Bronchial epithelial cell (primary cell): ENCODE data around the gene ADH1C. TPM values are rescaled to one million over a fixed set of nuclear protein-coding genes. Genes with fewer than 3 reads are reported as not detected.
"Not testable (repeated sequence)": the region's sequence is repeated elsewhere in the genome, so short reads cannot be mapped to it uniquely, and the experiment has no call there.

Source experiments
- DNase-seq: peaks from one replicate; pipeline ENCODE4 v3.0.0-alpha.2; 2010; ENCODE audit warnings: low read depth
- FAIRE-seq: peaks from 2 replicates; lab custom pipeline; 2011; peaks lifted over from hg19 to GRCh38; lab: Jason Lieb, UNC
- H3K27me3 ChIP-seq: 2 replicates; pipeline ENCODE4 v1.5.1; 2011; ENCODE audit warnings: low read length; ENCODE audit not compliant: control insufficient read depth, insufficient read depth
- H3K36me3 ChIP-seq: 2 replicates; pipeline ENCODE4 v1.5.1; 2011; ENCODE audit warnings: low read length; ENCODE audit not compliant: control insufficient read depth, insufficient read depth
- H3K4me3 ChIP-seq: 2 replicates; pipeline ENCODE4 v1.5.1; 2011; ENCODE audit warnings: mild to moderate bottlenecking, low read depth, low read length, control low read depth
- CTCF ChIP-seq: IDR thresholded peaks from 2 replicates; pipeline ENCODE4 v1.5.1; 2011; ENCODE audit warnings: mild to moderate bottlenecking, moderate library complexity, low read length, control low read depth, inconsistent platforms; ENCODE audit not compliant: insufficient read depth, severe bottlenecking
- total RNA-seq: library from RNA; depleted of rRNA; stranded (reverse); fragments of >200 nt; gene quantifications from 2 replicates; pipeline ENCODE4 v1.2.1, GENCODE V29; 2014

Gene ADH1C
- total RNA-seq, 1 donor from 2014 or later, result 0.26 TPM

- FAIRE-seq, result no peak
- no peak for DNase-seq
Observed at GRCh38 chr4:99381588-99382175, 29.1 kb upstream of the ADH1C start.

DNA sequence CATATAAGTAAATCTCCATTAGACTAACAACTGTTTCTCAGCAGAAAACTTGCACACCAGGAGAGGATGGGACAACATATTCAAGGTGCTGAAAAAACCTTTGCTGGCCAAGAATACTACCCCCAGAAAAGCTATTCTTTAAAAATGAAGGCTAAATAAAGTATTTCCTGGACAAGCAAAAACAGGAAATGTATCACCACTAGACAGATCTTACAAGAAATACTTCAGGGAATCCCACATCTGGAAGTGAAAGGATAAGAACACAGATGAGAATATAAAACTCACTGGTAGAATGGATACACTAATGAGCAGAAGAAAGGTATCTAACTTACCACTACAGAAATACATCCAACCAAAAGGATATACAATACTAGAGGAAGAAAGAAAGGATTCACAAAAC is 27.0 kb upstream of the ADH1C start:
- Histone ChIP-seq H3K36me3 (no peaks in the 10 kb centered on the region), H3K27me3 (no peaks in the 10 kb centered on the region), H3K4me3 (no peak overlapping the region)
- TF ChIP-seq CTCF, result no peak
- FAIRE-seq, result no peak
- no peak for DNase-seq

More at GRCh38 chr4:99381588-99382175, 29.1 kb upstream of the ADH1C start:
- Histone ChIP-seq H3K36me3 (no peaks in the 10 kb centered on the region), H3K27me3 (no peaks in the 10 kb centered on the region), H3K4me3 (no peak overlapping the region)
- TF ChIP-seq CTCF, result no peak

- Histone ChIP-seq H3K36me3 (no peaks in the 10 kb centered on the region), H3K27me3 (no peaks in the 10 kb centered on the region), H3K4me3 (no peak overlapping the region)
- TF ChIP-seq CTCF, result no peak
- FAIRE-seq (no peak), DNase-seq (no peak)
Observed at GRCh38 chr4:99378876-99379275, 26.3 kb upstream of the ADH1C start.

- H3K27me3 ChIP-seq, H3K4me3 ChIP-seq, H3K36me3 ChIP-seq, FAIRE-seq: not testable (repeated sequence)
- peak; percentile 44 for TF ChIP-seq CTCF
- DNase-seq, result peak; percentile 24
Observed at GRCh38 chr4:99377341-99377740, 24.8 kb upstream of the ADH1C start.

DNA sequence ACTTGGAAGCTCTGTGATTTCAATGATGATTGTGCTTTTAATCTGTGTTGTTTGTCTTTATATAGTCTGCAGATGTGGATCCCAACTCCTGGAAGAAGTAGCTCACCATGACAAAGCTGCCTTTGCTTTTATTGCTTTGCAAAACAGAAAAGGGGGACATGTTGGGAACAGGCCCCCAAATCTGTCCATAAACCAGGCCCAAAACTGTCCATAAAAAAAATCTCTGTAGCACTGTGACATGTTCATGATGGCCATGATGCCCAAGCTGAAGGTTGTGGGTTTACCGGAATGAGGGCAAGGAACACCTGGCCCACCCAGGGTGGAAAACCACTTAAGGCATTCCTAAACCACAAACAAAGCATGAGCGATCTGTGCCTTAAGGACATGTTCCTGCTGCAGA is 19.9 kb upstream of the ADH1C start:
- H3K36me3 ChIP-seq, DNase-seq, FAIRE-seq, H3K27me3 ChIP-seq, H3K4me3 ChIP-seq: not testable (repeated sequence)

- not testable (repeated sequence) for H3K36me3 ChIP-seq, H3K4me3 ChIP-seq, H3K27me3 ChIP-seq, DNase-seq, FAIRE-seq
Observed at GRCh38 chr4:99367817-99368216, 15.3 kb upstream of the ADH1C start.

DNA sequence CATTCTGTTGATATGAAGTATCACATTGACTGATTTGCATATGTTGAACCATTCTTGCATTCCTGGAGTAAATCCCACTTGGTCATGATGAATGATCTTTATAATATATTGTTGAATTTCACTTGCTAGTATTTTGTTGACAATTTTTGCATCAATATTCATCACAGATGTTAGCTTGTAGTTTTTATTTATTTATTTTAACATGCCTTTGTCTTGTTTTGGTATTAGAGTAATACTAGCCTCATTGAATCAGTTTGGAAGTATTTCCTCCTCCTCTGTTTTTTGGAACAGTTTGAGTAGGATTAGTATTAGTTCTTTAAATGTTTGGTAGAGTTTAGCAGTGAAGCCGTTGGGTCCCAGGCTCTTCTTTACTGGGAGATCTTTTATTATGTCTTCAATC is 13.9 kb upstream of the ADH1C start:
- no peak for TF ChIP-seq CTCF

More for the DNA sequence above, 13.9 kb upstream of the ADH1C start:
- no peak overlapping the region for H3K4me3 ChIP-seq
- H3K36me3 ChIP-seq, result no peaks in the 10 kb centered on the region
- FAIRE-seq (no peak), DNase-seq (no peak)
- H3K27me3 ChIP-seq, result no peaks in the 10 kb centered on the region
